ENCODE data around the gene RESP18.
"Not testable (repeated sequence)": the region's sequence is repeated elsewhere in the genome, so short reads cannot be mapped to it uniquely, and the experiment has no call there.

Gene RESP18

DNA sequence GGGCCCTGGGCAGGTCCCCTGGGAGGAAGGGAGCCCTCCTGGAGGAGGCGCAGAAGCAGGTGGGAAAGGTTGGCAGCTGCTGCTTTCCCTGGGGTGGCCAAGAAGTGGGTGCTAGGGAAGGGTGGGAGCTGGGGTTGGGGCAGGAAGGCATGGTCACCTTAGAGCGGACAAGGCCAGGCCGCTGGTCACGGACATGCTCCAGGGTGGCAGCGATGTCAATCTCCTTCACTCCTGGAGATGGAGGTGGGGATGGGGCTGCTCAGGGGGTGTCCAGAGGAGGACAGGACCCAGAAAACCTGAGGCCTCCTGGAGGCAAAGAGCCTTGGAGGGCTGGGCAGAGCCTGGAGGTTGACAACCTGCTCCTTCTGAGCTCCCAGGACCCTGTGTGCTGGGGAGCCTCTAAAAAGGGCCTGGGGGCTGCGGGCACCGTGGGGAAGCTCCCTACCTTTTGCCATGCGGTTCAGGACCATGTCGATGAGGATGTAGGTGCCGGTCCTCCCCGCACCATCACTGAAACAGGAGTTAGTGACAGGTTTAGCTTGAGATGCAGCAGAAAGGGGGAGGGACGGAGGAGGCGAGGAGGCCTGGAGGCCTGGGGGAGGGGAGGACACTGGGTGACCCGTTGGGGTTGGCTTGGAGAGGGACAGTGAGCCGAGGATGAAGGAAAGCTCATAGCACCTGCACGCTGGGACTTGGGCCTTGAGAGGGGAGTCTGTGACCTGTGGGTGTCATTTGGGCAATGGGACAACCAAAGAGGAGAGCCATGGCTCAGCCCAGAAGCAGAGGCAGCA is 42.0 kb downstream of the RESP18 start:
- no peak for DNase-seq

DNA sequence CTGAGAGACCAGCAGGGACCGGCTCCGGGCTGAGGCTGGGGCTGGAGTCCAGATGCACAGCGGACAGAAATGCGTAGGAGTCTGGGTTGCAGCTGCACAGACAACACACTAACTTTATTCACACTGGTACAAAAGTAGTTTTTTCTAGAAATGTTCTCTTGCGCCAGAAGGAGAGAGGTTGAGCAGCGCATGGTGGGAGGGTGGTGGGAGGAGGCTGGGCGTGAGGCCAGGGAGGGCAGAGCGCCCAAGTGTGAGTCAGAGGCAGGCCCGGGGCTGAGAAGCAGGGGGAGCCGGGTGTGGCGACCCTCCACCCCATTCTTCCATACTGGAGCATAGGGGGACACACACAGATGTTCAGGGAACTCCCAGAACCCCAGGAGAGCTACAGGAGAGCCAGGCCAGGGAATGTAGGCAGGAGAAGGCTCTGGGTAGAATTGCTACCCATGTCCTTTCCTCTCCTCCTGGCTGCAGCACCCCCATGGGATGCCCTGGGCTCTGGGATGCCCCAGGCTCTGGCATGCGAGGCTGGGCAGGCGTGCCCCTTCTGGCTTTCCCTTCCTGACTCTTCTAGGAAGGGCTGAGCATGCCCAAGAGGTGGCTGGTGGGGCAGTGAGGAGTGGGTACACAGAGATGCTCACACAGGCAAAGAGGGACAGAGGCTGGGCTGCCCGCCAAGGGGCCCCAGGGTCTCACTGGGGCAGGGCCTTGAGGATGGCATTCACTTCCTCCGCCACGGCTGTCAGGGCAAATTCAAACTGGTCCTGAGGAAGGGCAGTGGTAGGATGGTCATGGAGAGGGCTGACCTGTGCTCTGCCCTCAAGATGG is 42.8 kb downstream of the RESP18 start:
- no peak for DNase-seq

DNA sequence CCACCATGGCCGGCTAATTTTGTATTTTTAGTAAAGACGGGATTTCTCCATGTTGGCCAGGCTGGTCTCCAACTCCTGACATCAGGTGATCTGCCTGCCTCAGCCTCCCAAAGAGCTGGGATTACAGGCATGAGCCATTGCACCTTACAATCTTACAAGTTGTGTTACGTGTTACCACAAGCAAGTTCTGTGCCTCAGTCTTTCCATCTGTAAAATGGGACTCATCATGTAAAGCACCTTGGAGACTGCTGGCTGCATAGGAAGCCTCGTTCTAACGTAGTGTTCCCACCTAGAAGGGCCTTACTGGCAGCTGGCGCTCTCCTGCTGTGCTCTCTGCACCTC is 43.4 kb downstream of the RESP18 start:
- DNase-seq: no peak

DNA sequence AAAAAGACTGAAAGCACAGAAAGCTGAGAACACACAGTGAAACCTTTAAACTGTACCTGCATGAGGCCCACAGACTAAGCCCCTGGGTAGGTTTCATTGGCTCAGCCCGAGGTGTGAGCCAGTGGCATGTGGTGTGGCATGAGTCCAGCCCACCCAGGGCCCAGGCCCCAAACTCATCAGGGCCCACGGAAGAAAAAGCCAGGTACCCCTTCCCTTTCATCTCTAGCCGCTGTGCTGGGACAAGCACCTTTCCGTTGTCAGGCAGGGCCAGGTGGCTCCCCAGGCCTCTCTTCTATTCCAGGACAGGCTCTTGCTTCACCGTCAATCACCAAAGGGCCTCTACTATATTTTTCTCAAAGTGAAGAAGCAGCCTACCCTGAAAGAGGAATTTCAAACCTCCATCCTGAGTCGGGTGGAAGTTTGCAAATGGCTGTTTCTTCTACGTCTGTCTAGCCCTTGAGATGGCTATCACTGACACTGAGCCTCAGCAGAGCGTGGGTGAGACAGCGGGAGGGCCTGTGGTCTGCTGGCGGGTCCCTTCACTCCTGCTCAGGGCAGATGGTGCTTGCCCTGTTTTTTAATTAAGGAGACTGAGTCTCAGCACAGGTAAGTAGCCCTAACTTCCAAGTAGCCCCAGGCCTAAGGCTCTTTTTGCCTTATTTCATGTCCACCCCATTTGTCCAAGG is 44.8 kb downstream of the RESP18 start:
- no peak for DNase-seq

DNA sequence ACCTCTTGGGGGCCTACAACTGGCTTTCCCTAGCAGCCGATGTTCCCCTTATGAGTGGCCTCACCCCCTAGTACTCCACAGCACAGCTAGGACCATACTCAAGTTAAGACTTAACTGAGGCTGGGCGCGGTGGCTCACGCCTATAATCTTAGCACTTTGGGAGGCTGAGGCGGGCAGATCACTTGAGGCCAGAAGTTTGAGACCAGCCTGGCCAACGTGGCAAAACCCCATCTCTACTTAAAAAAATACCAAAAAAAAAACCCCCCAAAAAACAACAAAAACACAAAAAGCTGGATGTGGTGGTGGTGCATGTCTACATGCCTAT is 45.5 kb downstream of the RESP18 start:
- not testable (repeated sequence) for DNase-seq

DNA sequence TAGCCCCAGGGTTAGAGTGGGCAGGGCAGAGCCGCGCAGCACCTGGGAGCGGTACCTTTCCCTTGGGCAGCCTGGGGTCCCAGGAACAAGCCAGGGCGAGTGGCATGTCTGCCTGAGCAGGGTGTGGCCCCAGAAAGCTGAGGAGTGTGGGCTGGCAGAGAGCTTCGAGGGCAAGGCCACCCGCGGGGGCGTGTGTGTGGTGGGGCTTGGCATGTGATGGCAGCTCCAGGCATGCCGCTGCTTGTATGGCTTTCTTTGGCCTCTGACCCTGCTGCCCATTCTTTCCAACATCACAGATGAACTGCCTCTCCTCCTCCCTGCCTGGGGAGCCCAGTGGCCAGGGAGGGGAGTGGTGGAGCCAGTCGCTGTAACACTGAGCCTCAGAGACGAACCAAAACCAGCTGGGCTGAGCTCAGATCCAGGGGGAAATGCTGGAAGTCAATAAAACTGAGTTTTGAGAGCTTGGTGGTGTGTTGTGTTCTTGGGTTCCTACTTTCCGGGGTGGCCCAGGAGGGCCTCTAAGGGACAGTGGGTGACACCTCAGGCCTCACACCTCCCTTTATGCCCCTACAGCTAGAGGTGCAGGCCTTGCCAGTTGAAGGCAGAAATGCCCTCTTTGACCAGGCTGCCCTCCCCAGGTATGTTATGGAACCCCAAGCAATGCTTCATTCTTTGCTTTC is 46.0 kb downstream of the RESP18 start:
- DNase-seq: no peak

DNA sequence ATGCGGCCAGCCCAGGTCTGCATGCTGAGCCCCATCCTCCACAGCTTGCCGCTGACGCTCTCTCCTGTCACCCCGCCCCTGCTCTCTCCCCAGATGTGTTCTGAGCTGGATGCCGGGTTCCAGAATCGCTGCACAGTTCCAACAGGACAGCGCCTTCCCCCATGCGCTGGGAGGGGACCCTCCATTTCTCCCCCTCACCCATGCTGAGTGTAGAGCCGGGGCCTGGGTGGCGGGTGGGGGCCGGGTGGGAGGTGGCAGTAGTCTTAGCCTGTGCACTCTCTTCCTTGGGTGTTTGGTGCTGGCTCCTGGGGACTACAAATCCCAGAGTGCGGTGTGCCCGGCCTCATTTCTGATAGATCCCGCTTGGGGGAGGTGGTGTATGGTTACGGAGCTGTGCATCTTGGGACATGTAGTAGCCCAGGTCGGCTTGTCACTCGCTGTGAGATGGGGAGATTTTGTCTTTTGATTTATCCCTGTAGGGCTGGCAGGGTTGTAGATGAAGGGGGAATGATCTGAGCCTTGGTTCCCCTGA is 46.6 kb downstream of the RESP18 start:
- no peak for DNase-seq

DNA sequence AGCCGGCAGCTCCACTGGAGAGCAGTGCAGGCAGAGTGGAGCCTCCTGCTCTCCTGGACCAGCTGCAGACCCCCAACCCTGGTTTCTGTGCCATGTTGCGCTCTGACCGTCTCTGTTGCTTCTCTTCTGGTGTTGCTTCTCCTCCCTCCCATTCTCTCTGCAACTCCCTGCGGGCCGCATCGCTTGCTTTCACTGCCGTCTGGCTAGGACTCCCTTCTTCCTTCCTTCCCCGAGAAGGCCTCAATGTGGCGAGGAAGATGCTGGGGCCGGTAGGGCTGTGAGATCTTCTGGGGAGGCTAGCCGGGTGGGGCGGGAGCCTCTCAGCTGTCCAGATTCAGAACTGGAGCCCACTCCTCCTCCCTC is 47.2 kb downstream of the RESP18 start:
- DNase-seq: no peak

DNA sequence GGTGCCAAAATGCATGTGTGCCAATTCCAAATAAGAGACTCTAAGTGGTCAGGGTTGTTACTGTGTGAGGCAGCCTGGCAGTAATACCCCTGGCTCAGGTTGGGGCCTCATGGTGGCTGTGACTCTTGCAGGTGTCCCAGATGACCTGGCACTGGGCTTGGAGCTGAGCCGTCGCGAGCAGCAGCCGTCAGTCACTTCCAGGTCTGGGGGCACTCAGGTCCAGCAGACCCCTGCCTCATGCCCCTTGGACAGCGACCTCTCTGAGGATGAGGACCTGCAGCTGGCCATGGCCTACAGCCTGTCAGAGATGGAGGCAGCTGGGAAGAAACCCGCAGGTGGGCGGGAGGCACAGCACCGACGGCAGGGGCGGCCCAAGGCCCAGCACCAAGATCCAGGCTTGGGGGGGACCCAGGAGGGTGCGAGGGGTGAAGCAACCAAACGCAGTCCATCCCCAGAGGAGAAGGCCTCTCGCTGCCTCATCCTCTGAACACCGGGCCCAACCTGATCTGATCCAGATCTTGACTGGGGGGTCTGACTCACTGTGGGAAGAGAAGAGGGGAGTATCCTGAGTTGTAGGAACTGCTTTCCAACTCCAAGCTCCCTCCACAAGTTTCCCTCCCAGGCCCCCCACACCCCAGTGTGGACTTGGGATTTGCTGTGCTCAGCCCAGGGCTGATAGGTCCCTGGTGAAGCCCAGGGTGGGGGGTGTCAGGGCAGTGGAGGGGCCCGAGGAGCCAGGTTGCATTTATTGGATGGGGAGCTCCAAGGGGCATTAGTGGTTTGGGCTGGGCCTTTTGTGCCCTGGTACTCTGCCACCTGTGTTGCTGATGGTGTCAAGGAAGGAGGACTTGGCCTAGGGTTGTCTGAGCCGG is 47.8 kb downstream of the RESP18 start:
- no peak for DNase-seq

DNA sequence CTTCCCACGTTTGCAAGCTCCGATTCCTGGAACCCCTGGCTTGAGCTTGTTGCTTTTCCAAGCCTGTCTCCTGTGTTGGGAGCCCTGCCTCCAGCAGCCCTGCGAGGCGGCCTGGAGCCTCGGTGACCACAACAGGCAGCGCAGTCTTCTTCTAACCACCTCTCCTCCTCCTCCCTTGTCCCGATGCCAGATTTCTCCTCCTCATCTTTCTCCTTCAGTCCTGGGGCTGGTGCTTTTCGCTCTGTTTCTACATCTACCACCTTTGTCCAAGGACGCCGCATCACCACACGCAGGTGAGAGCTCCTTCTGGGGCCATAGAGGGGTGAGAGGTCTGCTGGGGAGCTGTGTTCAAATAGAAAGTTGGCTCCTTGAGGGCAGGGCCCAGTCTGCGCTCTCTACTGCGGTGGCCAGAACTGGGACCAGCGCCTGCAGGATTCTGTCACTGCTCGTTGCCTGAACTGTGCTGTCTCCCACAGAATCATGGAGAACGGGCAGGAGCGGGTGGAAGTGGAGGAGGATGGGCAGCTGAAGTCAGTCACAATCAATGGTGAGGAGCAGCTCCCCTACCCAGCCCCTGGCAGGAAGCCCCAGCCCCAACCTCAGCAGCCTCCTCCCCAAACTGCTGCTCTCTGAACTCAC is 49.5 kb downstream of the RESP18 start:
- no peak for DNase-seq

DNA sequence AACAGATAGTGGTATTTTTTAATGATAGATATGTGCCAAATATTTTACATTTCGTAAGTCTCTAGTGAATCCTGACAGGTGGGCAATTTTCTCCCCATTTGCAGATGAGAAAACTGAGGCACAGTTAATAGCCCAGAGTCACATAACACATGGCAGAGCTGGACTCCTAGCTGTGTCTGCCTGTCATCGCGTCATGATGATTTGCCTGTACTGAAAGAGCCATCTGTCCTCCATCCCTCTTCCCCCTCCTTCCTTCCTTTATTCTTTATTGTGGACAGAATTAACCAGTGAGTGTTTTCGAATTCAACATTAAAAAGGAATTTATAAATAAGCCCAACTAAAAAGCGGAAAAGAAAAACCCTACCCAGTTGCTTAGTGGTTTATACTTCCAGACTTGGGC is 50.2 kb downstream of the RESP18 start:
- no peak for DNase-seq

DNA sequence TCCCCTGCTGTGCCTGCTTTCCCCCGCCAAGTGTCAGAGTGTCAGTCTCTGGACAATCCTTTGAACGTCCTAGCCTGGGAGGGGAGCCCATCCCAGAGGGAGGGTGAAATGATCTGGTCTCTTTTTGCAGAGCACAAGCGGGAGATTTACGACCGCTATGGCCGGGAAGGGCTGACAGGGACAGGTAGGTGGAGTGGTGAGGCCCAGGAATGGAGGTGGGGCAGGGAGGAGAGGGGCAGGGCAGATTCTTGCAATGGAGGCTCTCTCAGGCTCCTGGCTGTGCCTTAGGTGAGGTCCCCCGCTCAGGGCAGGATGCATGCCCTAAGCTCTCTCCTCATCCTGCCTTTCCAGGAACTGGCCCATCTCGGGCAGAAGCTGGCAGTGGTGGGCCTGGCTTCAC is 51.0 kb downstream of the RESP18 start:
- no peak for DNase-seq

DNA sequence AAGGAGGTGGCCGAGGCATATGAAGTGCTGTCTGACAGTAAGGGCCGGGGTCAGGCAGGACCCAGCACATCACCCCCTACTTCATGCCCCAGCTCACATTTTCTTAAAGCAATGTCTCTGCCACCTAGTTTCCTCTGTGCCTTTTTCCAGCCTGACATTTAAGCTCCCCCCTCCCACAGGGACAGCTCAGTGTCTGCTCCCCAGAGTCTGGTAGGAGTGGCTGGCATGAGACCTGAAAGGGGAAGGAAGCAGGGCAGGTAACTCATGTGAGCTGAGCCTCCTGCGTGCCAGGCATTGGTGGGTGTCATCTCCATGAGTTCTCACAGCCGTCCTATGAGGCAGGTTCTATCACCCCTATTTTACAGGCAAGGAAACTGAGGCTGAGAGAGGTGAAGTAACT is 51.9 kb downstream of the RESP18 start:
- no peak for DNase-seq

DNA sequence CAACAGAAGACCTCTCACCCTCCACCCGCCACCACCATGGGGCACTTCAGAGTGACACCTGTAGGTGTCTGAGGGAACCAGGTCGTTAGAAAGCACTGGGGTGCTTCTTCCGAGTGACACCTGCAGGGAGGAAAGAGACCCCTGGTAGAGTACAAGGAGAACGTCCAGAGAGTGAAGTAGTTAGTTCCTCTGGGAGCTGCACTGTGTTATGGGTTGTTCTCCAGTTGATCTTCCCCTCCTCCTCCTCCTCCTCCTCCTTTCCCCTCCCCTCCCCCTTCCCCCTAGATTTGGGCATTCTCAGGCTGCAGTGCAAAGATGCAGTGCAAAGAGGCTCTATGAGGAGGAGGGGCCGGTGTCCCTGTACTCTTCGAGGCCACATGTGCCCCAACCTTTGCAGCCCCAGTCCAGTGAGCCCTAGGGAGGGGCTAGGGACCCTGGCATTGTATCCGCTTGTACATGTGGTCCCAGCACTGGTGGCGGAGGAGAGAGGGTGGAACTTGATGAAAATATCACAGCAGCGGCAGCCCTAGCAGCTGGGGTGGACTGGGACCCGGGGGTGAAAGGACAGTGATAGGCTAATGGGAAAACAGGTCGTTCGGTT is 52.5 kb downstream of the RESP18 start:
- DNase-seq: no peak

DNA sequence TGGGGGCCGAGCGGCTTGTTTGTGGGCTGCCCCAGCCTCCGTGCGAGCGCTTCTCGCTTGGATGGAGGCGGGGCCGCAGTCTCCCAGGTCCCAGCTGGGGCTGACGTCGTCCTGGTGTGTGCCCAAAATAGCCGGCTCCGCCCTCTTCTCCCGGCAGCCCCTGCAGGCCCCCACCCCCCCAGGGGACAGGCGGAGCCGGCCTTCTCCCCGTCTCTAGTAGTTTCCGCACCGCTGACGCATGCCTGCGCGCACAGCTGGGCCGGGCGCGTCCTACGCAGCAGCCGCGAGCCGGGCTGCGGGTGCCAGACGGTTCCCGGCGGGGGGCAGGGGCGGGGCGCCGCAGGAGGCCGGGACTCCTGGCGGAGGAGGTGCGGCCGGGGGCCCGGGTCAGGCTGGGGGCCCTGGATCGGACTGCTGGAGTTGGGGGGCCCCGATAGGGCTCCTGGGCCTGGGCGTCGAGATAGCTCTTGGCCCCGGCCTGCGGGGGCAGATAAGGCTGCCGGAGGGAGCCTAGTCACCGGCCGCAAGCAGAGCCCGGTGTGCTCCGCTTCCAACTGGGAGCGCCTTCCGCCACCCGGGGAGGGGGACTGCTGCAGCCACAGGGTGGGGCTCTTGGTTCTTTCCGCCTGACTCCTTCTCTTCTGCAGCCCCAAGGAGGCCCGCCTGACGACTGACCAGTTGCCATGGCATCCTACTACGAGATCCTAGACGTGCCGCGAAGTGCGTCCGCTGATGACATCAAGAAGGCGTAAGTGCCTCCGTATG is 53.2 kb downstream of the RESP18 start, which contains the start of gene DNAJB2:
DNAJB2 (plus strand) TSS at position 216 of the 765 bp plus-strand sequence; CDS start at position 684, 468 bp downstream.
- peak; percentile 80 to 84 for DNase-seq

DNA sequence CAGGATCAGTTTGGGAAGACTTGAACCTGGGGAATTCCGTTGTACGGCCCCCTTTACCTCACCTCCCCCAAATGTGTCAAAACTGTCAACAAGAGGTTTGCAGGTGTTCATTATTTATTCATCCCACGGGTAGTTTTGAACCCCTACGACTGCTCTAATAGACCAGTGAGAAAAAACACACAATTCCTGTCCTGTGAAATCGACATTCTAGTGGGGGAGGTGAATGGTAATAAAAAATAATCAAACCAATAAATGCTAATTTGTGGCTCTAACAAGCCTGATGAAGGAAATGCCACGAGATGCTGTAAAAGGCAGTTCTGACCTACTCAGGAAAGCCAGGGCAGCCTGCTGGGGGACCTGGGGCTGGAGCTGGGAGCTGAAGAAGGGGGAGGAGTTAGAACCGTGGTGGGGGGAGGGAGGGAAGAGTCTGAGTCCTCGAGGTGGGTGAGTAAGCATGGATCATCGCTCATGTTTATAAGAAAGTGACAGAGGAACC is 53.8 kb downstream of the RESP18 start:
- DNase-seq: no peak

DNA sequence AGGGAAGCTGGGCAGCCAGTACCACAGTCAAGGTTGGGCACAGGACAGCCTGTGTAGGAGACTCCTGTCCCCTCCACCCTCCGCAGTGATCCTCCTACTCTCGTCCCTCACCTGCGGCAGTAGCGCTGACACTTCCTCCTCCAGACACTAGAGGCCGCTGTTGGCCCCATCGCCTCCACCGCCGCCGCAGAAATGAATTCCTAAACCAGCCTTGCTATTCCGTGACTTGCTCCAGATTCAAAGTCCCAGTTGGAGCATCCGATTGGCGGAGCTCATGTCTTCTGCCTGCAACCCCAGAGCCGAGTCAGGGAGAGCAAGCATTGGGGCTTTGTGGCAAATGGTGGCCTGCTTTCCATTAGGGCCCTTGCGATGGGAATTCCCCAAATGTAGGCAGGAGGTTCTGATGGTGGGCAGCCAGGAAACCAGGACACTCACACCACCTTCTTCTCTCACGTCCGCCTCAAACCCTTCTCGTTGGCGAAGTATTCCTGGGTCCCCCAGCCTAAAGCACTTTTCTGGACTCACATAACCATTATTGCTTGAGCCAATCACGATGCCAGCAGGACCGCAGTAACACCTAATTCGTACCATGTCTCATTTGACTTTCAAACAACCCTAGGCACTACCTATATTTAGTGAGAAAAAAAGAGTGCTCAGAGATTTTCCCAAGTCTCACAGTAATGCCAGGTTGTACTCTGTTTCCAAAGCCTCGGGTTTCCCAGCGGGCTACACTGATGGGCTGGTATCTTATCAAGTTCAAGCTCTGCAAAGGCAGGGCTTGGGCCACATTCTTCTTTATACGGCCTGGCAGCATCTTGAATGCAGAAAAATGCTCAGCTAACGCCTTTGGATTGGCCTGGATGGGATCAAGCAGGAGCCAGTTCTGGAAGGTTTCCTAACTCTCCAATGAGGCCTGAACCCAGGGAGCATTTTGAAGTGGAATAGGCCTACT is 54.6 kb downstream of the RESP18 start:
- DNase-seq: peak; percentile 26 to 48

Data from Kasumi-1 (cell line).